ENCODE measurements around the gene NKAIN2.

The NKAIN2 gene

DNA sequence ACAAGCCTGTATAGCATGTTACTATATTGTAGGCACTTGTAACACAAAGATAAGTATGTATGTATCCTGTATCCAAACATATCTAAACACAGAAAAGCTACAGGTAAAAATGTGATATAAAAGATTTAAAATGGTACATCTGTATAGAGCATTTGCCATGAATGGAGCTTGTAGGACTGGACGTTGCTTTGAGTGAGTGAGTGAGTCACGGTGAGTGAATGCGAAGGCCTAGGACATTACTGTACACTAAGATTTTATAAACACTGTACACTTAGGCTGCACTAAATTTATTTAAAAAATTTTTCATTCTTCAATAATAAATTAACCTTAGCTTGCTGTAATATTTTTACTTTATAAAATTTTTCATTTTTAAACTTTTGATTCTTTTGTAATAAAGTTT lies 136.9 kb downstream of the NKAIN2 start:
- H3K27ac ChIP-seq (ENCODE audit: extremely low read depth, low read depth, low read length), result no peak overlapping the region
- POLR2A ChIA-PET, result no interaction called here
- CTCF ChIA-PET, result no interaction called here
- no peaks in the 10 kb centered on the region for H3K9me3 ChIP-seq (ENCODE audit: control insufficient read depth, insufficient read depth, low read depth, low read length)
- peaks cover 8% of the 10 kb centered on the region; the same call in 1 of the 2 replicates for H3K4me1 ChIP-seq (ENCODE audit: control insufficient read depth, insufficient read depth, low read length)
- no peak overlapping the region for H3K4me3 ChIP-seq (ENCODE audit: low read depth, low read length)
- TF ChIP-seq ZNF837 (tag by site-specific recombination; IDR thresholded peaks at IDR 0.05), result no peak
- no peaks in the 10 kb centered on the region for H3K36me3 ChIP-seq (ENCODE audit: control insufficient read depth in 2 of 2, insufficient read depth in 1 of 2, low read length in 2 of 2)

- ChIA-PET CTCF (interaction anchor here (0.6 to 1.6 kb wide), 2 partner anchors 17 to 23 kb away, joined by 3 to 4 read pairs; no protein-coding TSS in a partner anchor), POLR2A (no interaction called here)
- peaks cover 8% of the 10 kb centered on the region; the same call in 1 of the 2 replicates for H3K4me1 ChIP-seq (ENCODE audit: control insufficient read depth, insufficient read depth, low read length)
- H3K9me3 ChIP-seq (ENCODE audit: control insufficient read depth, insufficient read depth, low read depth, low read length), result no peaks in the 10 kb centered on the region
- TF ChIP-seq ZNF654 (tag by site-specific recombination; IDR thresholded peaks at IDR 0.05; ENCODE audit: low read depth) (no peak), ZNF629 (tag by site-specific recombination; IDR thresholded peaks at IDR 0.05) (no peak), GFI1B (tag by site-specific recombination; IDR thresholded peaks at IDR 0.05) (no peak), KLF1 (tag by site-specific recombination; IDR thresholded peaks at IDR 0.05) (no peak), HOXD13 (CRISPR knock-in tag; IDR thresholded peaks at IDR 0.05; ENCODE audit: borderline replicate concordance) (no peak), SP2 (tag by site-specific recombination; IDR thresholded peaks at IDR 0.05) (no peak), KLF16 (tag by site-specific recombination; IDR thresholded peaks at IDR 0.05) (no peak), ZNF121 (tag by site-specific recombination; IDR thresholded peaks at IDR 0.05) (no peak), ZNF146 (tag by site-specific recombination; IDR thresholded peaks at IDR 0.05) (no peak), MZF1 (tag by site-specific recombination; IDR thresholded peaks at IDR 0.05; ENCODE audit: borderline replicate concordance) (no peak), ZNF707 (tag by site-specific recombination; IDR thresholded peaks at IDR 0.05) (no peak), ZNF223 (tag by site-specific recombination; IDR thresholded peaks at IDR 0.05) (no peak)
- no peak overlapping the region for H3K27ac ChIP-seq (ENCODE audit: extremely low read depth, low read depth, low read length)
- no peak overlapping the region for H3K4me3 ChIP-seq (ENCODE audit: low read depth, low read length)
- H3K36me3 ChIP-seq (ENCODE audit: control insufficient read depth in 2 of 2, insufficient read depth in 1 of 2, low read length in 2 of 2), result no peaks in the 10 kb centered on the region
These were observed 138.2 kb downstream of the NKAIN2 start for GRCh38 chr6:123941855-123942254.

GRCh38 chr6:123945386-123945785 lies 141.7 kb downstream of the NKAIN2 start:
- no peak overlapping the region for H3K27ac ChIP-seq (ENCODE audit: extremely low read depth, low read depth, low read length)
- no peaks in the 10 kb centered on the region for H3K9me3 ChIP-seq (ENCODE audit: control insufficient read depth, insufficient read depth, low read depth, low read length)
- TF ChIP-seq GLIS2 (tag by site-specific recombination; IDR thresholded peaks at IDR 0.05), result no peak
- TF ChIP-seq ZNF544 (tag by site-specific recombination; IDR thresholded peaks at IDR 0.05), result no peak
- no peak for TF ChIP-seq ZNF558 (tag by site-specific recombination; IDR thresholded peaks at IDR 0.05)
- no peak for TF ChIP-seq ZNF785 (tag by site-specific recombination; IDR thresholded peaks at IDR 0.05)
- no peak for TF ChIP-seq KLF8 (tag by site-specific recombination; IDR thresholded peaks at IDR 0.05)
- no peak for TF ChIP-seq KLF17 (tag by site-specific recombination; IDR thresholded peaks at IDR 0.05)
- no peak for TF ChIP-seq ZNF350 (tag by site-specific recombination; IDR thresholded peaks at IDR 0.05)
- no peak for TF ChIP-seq BCL11A (tag by site-specific recombination; IDR thresholded peaks at IDR 0.05; ENCODE audit: low read depth)
- TF ChIP-seq KLF7 (tag by site-specific recombination; IDR thresholded peaks at IDR 0.05; ENCODE audit: borderline replicate concordance), result no peak
- TF ChIP-seq ZNF148 (tag by site-specific recombination; IDR thresholded peaks at IDR 0.05; ENCODE audit: borderline replicate concordance), result no peak
- no peak for TF ChIP-seq ZNF792 (tag by site-specific recombination; IDR thresholded peaks at IDR 0.05)
- TF ChIP-seq ZNF777 (tag by site-specific recombination; IDR thresholded peaks at IDR 0.05; ENCODE audit: borderline replicate concordance), result no peak
- no peak for TF ChIP-seq MYNN (tag by site-specific recombination; IDR thresholded peaks at IDR 0.05; ENCODE audit: borderline replicate concordance)
- H3K36me3 ChIP-seq (ENCODE audit: control insufficient read depth in 2 of 2, insufficient read depth in 1 of 2, low read length in 2 of 2), result no peaks in the 10 kb centered on the region
- H3K4me3 ChIP-seq (ENCODE audit: low read depth, low read length), result no peak overlapping the region
- ChIA-PET POLR2A (no interaction called here), CTCF (interaction anchor here (0.7 to 1.0 kb wide), 2 partner anchors 9 to 103 kb away, joined by 3 read pairs; no protein-coding TSS in a partner anchor)
- peaks cover 8% of the 10 kb centered on the region; the same call in 1 of the 2 replicates for H3K4me1 ChIP-seq (ENCODE audit: control insufficient read depth, insufficient read depth, low read length)
